ENCODE data around the gene DONSON.
A peak's percentile ranks its signal among the peaks of the same experiment; 100 is the strongest.
"Not testable (repeated sequence)": the region's sequence is repeated elsewhere in the genome, so short reads cannot be mapped to it uniquely, and the experiment has no call there.

Gene DONSON

GRCh38 chr21:33588485-33589335 is at the start of gene DONSON:
Gene DONSON (minus strand): TSS chr21:33588684. CDS start chr21:33588641, 43 bp downstream.
- DNase-seq (ENCODE audit: low read depth in 1 of 2, low spot score in 1 of 2): peak; percentile 81

- DNase-seq (ENCODE audit: low read depth in 1 of 2, low spot score in 1 of 2): no peak
Observed at GRCh38 chr21:33634254-33634653, 45.8 kb upstream of the DONSON start.

- not testable (repeated sequence) for DNase-seq (ENCODE audit: low read depth in 1 of 2, low spot score in 1 of 2)
Observed at GRCh38 chr21:33626151-33626550, 37.7 kb upstream of the DONSON start.

- DNase-seq (ENCODE audit: low read depth in 1 of 2, low spot score in 1 of 2): no peak
Observed at GRCh38 chr21:33622253-33622652, 33.8 kb upstream of the DONSON start.

- no peak for DNase-seq (ENCODE audit: low read depth in 1 of 2, low spot score in 1 of 2)
Observed at GRCh38 chr21:33619726-33620125, 31.2 kb upstream of the DONSON start.

- DNase-seq (ENCODE audit: low read depth in 1 of 2, low spot score in 1 of 2): no peak
Observed at GRCh38 chr21:33618407-33618806, 29.9 kb upstream of the DONSON start.

- not testable (repeated sequence) for DNase-seq (ENCODE audit: low read depth in 1 of 2, low spot score in 1 of 2)
Observed at GRCh38 chr21:33617565-33617964, 29.1 kb upstream of the DONSON start.

- no peak for DNase-seq (ENCODE audit: low read depth in 1 of 2, low spot score in 1 of 2)
Observed at GRCh38 chr21:33611006-33611744, 22.7 kb upstream of the DONSON start.

- no peak for DNase-seq (ENCODE audit: low read depth in 1 of 2, low spot score in 1 of 2)
Observed at GRCh38 chr21:33608559-33608958, 20.1 kb upstream of the DONSON start.

GRCh38 chr21:33598051-33598450 is 9.6 kb upstream of the DONSON start:
- DNase-seq (ENCODE audit: low read depth in 1 of 2, low spot score in 1 of 2): no peak

- no peak for DNase-seq (ENCODE audit: low read depth in 1 of 2, low spot score in 1 of 2)
Observed at GRCh38 chr21:33587792-33588484, 546 bp downstream of the DONSON start.

- DNase-seq (ENCODE audit: low read depth in 1 of 2, low spot score in 1 of 2): no peak
Observed at GRCh38 chr21:33586927-33587326, 1.6 kb downstream of the DONSON start.

GRCh38 chr21:33584455-33584854 is 4.0 kb downstream of the DONSON start:
- DNase-seq (ENCODE audit: low read depth in 1 of 2, low spot score in 1 of 2): no peak

- DNase-seq (ENCODE audit: low read depth in 1 of 2, low spot score in 1 of 2): no peak
Observed at GRCh38 chr21:33578959-33579542, 9.4 kb downstream of the DONSON start.

- no peak for DNase-seq (ENCODE audit: low read depth in 1 of 2, low spot score in 1 of 2)
Observed at GRCh38 chr21:33578214-33578613, 10.3 kb downstream of the DONSON start.

GRCh38 chr21:33576741-33577141 is 11.7 kb downstream of the DONSON start:
- DNase-seq (ENCODE audit: low read depth in 1 of 2, low spot score in 1 of 2): not testable (repeated sequence)

GRCh38 chr21:33572350-33572749 is 16.1 kb downstream of the DONSON start:
- DNase-seq (ENCODE audit: low read depth in 1 of 2, low spot score in 1 of 2): no peak

- DNase-seq (ENCODE audit: low read depth in 1 of 2, low spot score in 1 of 2): no peak
Observed at GRCh38 chr21:33569991-33570390, 18.5 kb downstream of the DONSON start.

- no peak for DNase-seq (ENCODE audit: low read depth in 1 of 2, low spot score in 1 of 2)
Observed at GRCh38 chr21:33568448-33568847, 20.0 kb downstream of the DONSON start.

- DNase-seq (ENCODE audit: low read depth in 1 of 2, low spot score in 1 of 2): no peak
Observed at GRCh38 chr21:33567914-33568313, 20.6 kb downstream of the DONSON start.

GRCh38 chr21:33566514-33566913 is 22.0 kb downstream of the DONSON start:
- DNase-seq (ENCODE audit: low read depth in 1 of 2, low spot score in 1 of 2): no peak

Measured in stimulated activated CD4-positive, alpha-beta T cell treated with anti-CD3 and anti-CD28 coated beads, Interleukin-15, amount 100 ng/mL, for 1 hour (primary cell).